B cell (primary cell): ENCODE measurements around the gene GABRB2.

ENCODE experiments used
- CTCF ChIP-seq: fragments of 200-600 bp; IDR thresholded peaks from one replicate; pipeline ENCODE4 v1.8.0; 2022; ENCODE audit warnings: antibody characterized with exemption, mild to moderate bottlenecking
- EZH2 ChIP-seq: IDR thresholded peaks from 2 replicates; pipeline ENCODE4 v1.6.1; 2012; ENCODE audit warnings: borderline replicate concordance, low read depth, mild to moderate bottlenecking, moderate library complexity, low read length; ENCODE audit not compliant: insufficient read depth, poor library complexity, severe bottlenecking

- TF ChIP-seq CTCF (no peak), EZH2 (no peak)
These were observed 847 bp upstream of the GABRB2 start for GRCh38 chr5:161547406-161547737.
